Measurements from ENCODE around the gene MDM2.

DNA sequence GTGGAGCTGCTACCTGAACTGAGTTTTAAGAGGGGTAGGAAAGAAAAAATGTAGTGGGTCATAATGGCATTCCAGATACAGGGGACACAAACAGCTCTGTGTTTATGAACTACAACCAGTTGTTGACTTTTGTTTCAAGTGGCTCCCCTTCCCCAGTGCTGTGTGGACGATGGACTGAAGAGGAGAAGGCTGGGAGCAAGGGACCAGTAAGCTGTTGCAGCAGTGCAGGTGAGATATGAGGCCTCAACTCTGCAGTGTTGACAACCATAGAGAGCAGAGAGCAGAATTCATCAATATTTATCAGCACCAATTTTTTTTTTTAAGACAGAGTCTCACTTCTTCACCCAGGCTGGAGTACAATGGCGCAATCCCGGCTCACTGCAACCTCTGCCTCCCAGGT is 46.6 kb downstream of the MDM2 start:
- TF ChIP-seq, protein P1, sequence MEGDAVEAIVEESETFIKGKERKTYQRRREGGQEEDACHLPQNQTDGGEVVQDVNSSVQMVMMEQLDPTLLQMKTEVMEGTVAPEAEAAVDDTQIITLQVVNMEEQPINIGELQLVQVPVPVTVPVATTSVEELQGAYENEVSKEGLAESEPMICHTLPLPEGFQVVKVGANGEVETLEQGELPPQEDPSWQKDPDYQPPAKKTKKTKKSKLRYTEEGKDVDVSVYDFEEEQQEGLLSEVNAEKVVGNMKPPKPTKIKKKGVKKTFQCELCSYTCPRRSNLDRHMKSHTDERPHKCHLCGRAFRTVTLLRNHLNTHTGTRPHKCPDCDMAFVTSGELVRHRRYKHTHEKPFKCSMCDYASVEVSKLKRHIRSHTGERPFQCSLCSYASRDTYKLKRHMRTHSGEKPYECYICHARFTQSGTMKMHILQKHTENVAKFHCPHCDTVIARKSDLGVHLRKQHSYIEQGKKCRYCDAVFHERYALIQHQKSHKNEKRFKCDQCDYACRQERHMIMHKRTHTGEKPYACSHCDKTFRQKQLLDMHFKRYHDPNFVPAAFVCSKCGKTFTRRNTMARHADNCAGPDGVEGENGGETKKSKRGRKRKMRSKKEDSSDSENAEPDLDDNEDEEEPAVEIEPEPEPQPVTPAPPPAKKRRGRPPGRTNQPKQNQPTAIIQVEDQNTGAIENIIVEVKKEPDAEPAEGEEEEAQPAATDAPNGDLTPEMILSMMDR (conservative IDR thresholded peaks at IDR 0.05; ENCODE audit: low read depth, low read length), result no peak
- TF ChIP-seq EZH2phosphoT487 (IDR thresholded peaks at IDR 0.05; ENCODE audit: borderline replicate concordance, low read length) (no peak), EZH2 (IDR thresholded peaks at IDR 0.05; ENCODE audit: low read length, unreplicated experiment) (no peak)

Data from PC-3 (cell line).